WI38 (cell line): ENCODE results near the gene NKD1.

Source experiments
- H3K4me3 ChIP-seq: 2 replicates; pipeline ENCODE4 v1.5.1; 2011; ENCODE audit warnings: low read depth, mild to moderate bottlenecking, control low read depth, low read length
- TF ChIP-seq, protein P1 (sequence below): IDR thresholded peaks from 2 replicates; pipeline ENCODE4 v1.5.1; 2012; ENCODE audit warnings: low read depth, mild to moderate bottlenecking, control low read depth, low read length

Gene NKD1

DNA sequence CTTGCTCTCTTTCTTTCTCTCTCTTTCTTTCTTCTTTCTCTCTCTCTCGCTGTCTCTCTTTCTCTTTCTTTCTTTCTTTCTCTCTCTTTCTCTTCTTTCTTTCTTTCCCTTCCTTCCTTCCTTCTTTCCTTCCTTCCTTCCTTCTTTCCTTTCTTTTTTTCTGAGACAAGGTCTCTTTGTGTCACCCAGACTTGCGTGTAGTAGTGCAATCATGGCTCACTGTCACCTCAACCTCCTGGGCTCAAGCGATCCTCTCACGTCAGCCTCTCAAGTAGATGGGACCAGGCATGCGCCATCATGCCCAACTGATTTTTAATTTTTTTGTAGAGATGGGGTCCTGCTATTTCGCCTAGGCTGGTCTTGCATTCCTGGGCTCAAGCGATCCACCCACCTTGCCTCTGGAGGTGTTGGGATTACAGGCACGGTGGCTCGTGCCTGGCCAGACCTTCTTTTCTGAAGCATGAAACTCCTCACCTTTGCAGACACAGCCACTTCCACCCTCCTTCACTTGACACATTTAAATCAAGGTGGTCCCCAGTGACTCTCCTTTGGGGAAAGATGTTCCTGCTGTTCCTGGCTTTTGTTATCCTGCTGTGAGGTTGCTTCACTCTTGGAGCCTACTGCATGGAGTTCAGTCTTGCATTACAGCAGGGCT lies 26.8 kb upstream of the NKD1 start:
- TF ChIP-seq, protein P1, sequence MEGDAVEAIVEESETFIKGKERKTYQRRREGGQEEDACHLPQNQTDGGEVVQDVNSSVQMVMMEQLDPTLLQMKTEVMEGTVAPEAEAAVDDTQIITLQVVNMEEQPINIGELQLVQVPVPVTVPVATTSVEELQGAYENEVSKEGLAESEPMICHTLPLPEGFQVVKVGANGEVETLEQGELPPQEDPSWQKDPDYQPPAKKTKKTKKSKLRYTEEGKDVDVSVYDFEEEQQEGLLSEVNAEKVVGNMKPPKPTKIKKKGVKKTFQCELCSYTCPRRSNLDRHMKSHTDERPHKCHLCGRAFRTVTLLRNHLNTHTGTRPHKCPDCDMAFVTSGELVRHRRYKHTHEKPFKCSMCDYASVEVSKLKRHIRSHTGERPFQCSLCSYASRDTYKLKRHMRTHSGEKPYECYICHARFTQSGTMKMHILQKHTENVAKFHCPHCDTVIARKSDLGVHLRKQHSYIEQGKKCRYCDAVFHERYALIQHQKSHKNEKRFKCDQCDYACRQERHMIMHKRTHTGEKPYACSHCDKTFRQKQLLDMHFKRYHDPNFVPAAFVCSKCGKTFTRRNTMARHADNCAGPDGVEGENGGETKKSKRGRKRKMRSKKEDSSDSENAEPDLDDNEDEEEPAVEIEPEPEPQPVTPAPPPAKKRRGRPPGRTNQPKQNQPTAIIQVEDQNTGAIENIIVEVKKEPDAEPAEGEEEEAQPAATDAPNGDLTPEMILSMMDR = no peak
- H3K4me3 ChIP-seq = no peak overlapping the region

DNA sequence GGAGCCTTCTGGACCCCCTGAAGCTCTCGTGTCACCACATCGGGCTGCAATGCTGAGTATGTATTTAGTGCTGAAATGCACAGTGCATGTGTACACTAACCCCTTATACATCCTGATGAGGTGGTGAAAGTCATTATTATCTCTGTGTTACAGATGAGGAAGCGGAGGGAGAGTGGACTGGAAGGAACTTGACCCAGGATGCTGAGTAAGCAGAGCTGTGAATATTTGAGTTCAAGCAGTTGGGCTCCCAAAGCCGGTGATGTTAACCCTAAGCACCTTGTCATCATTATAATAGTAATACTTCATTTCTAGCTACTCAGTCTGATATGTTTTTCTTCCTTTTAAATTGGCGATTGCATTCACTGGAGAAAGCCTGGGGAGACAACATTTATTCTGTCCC lies 25.9 kb upstream of the NKD1 start:
- TF ChIP-seq, protein P1 = no peak
- no peak overlapping the region for H3K4me3 ChIP-seq

DNA sequence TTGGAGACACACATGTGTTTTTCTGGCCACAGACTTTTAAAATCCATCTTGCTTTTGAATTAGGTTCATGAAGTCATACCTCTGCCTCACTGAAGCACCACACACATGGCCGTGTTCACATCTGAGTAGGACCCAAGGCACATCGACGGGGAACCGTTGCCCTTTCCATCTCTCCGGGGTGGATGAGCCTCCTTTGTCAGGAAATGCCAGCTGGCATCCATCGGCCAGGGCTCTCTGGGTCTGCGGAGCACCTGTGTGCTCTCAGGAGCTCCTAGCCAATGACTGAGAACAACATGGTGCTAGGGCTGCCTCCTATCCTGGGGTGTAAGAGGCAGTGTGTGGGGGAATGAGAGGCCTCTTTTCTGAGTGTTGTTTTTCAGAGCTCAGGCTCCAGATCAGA lies 24.5 kb upstream of the NKD1 start:
- no peak overlapping the region for H3K4me3 ChIP-seq
- TF ChIP-seq, protein P1 = no peak

DNA sequence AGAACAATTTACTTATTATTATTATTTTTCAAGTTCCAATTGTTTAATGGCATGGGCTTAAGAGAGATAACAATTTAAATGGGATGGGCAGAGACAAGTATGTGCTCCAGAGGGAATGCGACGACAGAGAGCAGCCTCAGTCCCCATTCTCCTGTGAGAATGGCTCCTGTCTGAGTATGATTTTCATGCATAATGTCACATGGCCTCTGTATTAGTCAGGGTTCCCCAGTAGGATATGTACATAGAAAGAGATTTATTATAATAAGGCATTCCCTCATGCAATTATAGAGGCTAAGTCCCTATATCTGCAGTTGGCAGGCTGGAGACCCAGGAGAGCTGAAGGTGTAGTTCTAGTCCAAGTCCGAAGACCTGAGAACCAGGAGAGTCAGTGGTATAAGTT lies 22.9 kb upstream of the NKD1 start:
- no peak overlapping the region for H3K4me3 ChIP-seq
- TF ChIP-seq, protein P1 = no peak

DNA sequence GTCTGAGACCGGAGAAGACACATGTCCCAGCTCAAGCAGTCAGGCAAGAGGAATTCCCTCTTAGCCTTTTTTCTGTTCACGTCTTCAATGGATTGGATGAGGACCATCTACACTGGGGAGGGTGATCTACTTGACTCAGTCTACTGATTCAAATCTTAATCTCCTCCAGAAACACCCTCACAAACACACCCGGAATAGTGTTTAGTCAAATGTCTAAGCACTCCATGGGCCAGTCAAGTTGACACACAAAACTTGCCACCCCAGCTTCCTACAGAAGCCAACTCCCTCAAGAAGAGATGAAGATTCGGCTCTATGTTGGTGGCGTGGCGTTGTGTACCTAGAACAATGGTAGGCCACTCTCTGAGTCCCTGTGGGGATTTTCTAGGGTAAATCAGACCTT lies 22.5 kb upstream of the NKD1 start:
- TF ChIP-seq, protein P1 = no peak

DNA sequence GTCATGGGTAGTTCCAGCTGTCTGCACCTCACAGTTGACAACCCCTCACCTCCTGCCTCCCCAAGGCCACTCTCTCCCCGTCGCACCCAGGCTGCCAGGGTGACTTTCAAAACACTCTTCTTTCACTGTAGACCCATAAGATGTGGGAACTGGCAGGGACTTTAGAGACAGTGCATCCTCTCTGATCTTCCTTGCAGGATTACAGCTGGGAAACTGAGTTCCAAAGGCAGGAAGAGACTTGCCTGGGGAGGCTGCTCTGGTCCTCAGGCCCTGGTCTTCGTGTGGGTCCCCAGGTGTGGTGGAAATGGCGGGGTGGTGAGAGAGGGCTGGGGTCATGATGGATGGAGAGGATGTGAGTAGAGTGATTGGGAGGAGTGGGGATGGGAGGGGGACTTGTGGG lies 21.9 kb upstream of the NKD1 start:
- no peak overlapping the region for H3K4me3 ChIP-seq
- TF ChIP-seq, protein P1 = no peak

More for the DNA sequence above, 22.5 kb upstream of the NKD1 start:
- H3K4me3 ChIP-seq = no peak overlapping the region

DNA sequence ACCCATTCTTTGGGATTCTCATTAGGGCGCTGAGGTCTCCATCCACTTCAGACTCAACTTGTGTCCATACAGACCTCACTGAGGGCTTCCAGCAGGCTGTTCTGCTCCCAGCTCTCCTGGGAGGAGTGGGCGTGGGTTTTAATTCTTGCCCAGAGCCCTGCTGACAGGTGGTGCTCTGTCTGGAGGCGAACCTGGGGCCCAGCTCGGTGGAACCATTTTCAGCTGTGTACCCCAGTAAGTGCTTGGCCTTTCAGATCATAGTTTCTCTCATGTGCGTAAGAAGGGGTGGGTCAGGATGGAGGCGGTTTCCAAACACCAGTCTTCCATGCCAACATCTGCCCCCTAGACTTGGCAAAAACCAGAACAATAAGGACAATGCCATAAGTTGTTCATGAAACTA lies 21.4 kb upstream of the NKD1 start:
- H3K4me3 ChIP-seq = no peak overlapping the region
- TF ChIP-seq, protein P1 = no peak
